Measurements from ENCODE around the gene KCNJ16.

KCNJ16 gene

GRCh38 chr17:70031341-70031740 is 43.7 kb upstream of the KCNJ16 start:
- no peaks in the 10 kb centered on the region for H3K27me3 ChIP-seq (ENCODE audit: control insufficient read depth, low read length)

GRCh38 chr17:70033165-70033564 is 41.9 kb upstream of the KCNJ16 start:
- no peaks in the 10 kb centered on the region for H3K36me3 ChIP-seq (ENCODE audit: control insufficient read depth, low read length)
- H3K4me3 ChIP-seq (ENCODE audit: low read length) = no peak overlapping the region
- no peaks in the 10 kb centered on the region for H3K27me3 ChIP-seq (ENCODE audit: control insufficient read depth, low read length)
- TF ChIP-seq CTCF (IDR thresholded peaks at IDR 0.05; ENCODE audit: low read depth, low read length, poor library complexity, severe bottlenecking) = no peak
- TF ChIP-seq EZH2phosphoT487 (IDR thresholded peaks at IDR 0.05; ENCODE audit: borderline replicate concordance, low read length) = no peak
- H4K20me1 ChIP-seq (ENCODE audit: control insufficient read depth, insufficient read depth, low read depth, low read length) = no peaks in the 10 kb centered on the region
- no peaks in the 10 kb centered on the region for H3K9me2 ChIP-seq (replicated peaks; ENCODE audit: control insufficient read depth, low read length)
- no peaks in the 10 kb centered on the region for H3F3A ChIP-seq (ENCODE audit: control insufficient read depth, insufficient read depth)
- no peaks in the 10 kb centered on the region for H3K4me1 ChIP-seq (ENCODE audit: control insufficient read depth, low read length)
- no peaks in the 10 kb centered on the region for H3K79me2 ChIP-seq (ENCODE audit: control insufficient read depth, low read length)
- no peak overlapping the region for H3K4me2 ChIP-seq (ENCODE audit: low read length)
- no peaks in the 10 kb centered on the region for H3K9me3 ChIP-seq (ENCODE audit: control insufficient read depth, insufficient read depth, low read length)
- no peak overlapping the region for H3K27ac ChIP-seq (ENCODE audit: low read depth, low read length)

More at GRCh38 chr17:70031341-70031740, 43.7 kb upstream of the KCNJ16 start:
- H3K4me1 ChIP-seq (ENCODE audit: control insufficient read depth, low read length) = no peaks in the 10 kb centered on the region
- no peak overlapping the region for H3K4me2 ChIP-seq (ENCODE audit: low read length)
- H3K27ac ChIP-seq (ENCODE audit: low read depth, low read length) = no peak overlapping the region
- H3K9me3 ChIP-seq (ENCODE audit: control insufficient read depth, insufficient read depth, low read length) = no peaks in the 10 kb centered on the region
- H3K9me2 ChIP-seq (replicated peaks; ENCODE audit: control insufficient read depth, low read length) = no peaks in the 10 kb centered on the region
- H4K20me1 ChIP-seq (ENCODE audit: control insufficient read depth, insufficient read depth, low read depth, low read length) = no peaks in the 10 kb centered on the region
- TF ChIP-seq CTCF (IDR thresholded peaks at IDR 0.05; ENCODE audit: low read depth, low read length, poor library complexity, severe bottlenecking) (no peak), EZH2phosphoT487 (IDR thresholded peaks at IDR 0.05; ENCODE audit: borderline replicate concordance, low read length) (no peak)
- no peaks in the 10 kb centered on the region for H3K36me3 ChIP-seq (ENCODE audit: control insufficient read depth, low read length)
- H3F3A ChIP-seq (ENCODE audit: control insufficient read depth, insufficient read depth) = no peaks in the 10 kb centered on the region
- no peak overlapping the region for H3K4me3 ChIP-seq (ENCODE audit: low read length)
- no peaks in the 10 kb centered on the region for H3K79me2 ChIP-seq (ENCODE audit: control insufficient read depth, low read length)

DNA sequence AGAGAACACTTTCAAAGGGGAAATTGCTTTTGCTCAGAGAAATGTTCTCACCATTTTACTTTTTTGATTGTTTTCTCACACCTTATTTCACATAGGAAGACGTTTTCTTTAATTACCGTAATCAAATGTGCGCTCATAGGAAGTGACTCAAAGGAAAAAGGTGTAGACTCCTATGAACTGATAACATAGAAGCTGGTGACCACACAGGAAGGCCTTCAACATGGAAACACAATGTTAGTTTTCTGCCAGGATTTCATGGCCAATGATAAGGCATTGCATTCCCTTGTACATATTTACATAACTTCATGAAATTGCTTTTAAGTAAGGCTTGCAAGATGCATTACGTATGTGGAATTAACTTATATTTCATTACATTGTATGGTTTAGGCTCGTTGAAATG is 40.9 kb upstream of the KCNJ16 start:
- Histone ChIP-seq H3F3A (ENCODE audit: control insufficient read depth, insufficient read depth) (no peaks in the 10 kb centered on the region), H3K36me3 (ENCODE audit: control insufficient read depth, low read length) (no peaks in the 10 kb centered on the region), H3K27ac (ENCODE audit: low read depth, low read length) (no peak overlapping the region), H4K20me1 (ENCODE audit: control insufficient read depth, insufficient read depth, low read depth, low read length) (no peaks in the 10 kb centered on the region), H3K79me2 (ENCODE audit: control insufficient read depth, low read length) (no peaks in the 10 kb centered on the region), H3K9me3 (ENCODE audit: control insufficient read depth, insufficient read depth, low read length) (no peaks in the 10 kb centered on the region), H3K4me1 (ENCODE audit: control insufficient read depth, low read length) (no peaks in the 10 kb centered on the region), H3K27me3 (ENCODE audit: control insufficient read depth, low read length) (no peaks in the 10 kb centered on the region), H3K4me2 (ENCODE audit: low read length) (no peak overlapping the region), H3K4me3 (ENCODE audit: low read length) (no peak overlapping the region), H3K9me2 (replicated peaks; ENCODE audit: control insufficient read depth, low read length) (no peaks in the 10 kb centered on the region)
- no peak for TF ChIP-seq CTCF (IDR thresholded peaks at IDR 0.05; ENCODE audit: low read depth, low read length, poor library complexity, severe bottlenecking)
- TF ChIP-seq EZH2phosphoT487 (IDR thresholded peaks at IDR 0.05; ENCODE audit: borderline replicate concordance, low read length) = no peak

DNA sequence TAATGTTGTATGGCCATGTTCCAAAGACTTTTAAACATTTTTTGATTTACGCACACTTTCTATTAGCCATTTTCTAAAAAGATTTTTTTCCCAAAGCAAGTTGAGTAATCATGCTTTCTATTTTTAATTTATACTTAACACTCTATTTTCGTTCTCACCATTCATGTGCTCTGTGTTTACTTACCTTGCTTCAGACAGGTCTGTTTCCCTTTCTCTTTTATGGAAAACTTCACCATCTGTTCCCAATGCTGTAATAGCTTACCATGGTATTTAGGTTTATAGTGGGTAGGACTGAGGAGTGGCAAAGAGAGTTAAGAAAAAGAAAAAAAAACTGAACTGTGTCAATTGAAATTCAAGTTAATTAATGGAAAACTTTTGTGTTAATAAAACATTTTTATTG is 37.5 kb upstream of the KCNJ16 start:
- no peaks in the 10 kb centered on the region for H3K4me1 ChIP-seq (ENCODE audit: control insufficient read depth, low read length)
- H3K4me2 ChIP-seq (ENCODE audit: low read length) = no peak overlapping the region
- no peak overlapping the region for H3K4me3 ChIP-seq (ENCODE audit: low read length)
- no peaks in the 10 kb centered on the region for H3F3A ChIP-seq (ENCODE audit: control insufficient read depth, insufficient read depth)
- H4K20me1 ChIP-seq (ENCODE audit: control insufficient read depth, insufficient read depth, low read depth, low read length) = no peaks in the 10 kb centered on the region
- no peaks in the 10 kb centered on the region for H3K9me2 ChIP-seq (replicated peaks; ENCODE audit: control insufficient read depth, low read length)
- no peaks in the 10 kb centered on the region for H3K36me3 ChIP-seq (ENCODE audit: control insufficient read depth, low read length)
- no peaks in the 10 kb centered on the region for H3K9me3 ChIP-seq (ENCODE audit: control insufficient read depth, insufficient read depth, low read length)
- H3K27me3 ChIP-seq (ENCODE audit: control insufficient read depth, low read length) = no peaks in the 10 kb centered on the region
- TF ChIP-seq CTCF (IDR thresholded peaks at IDR 0.05; ENCODE audit: low read depth, low read length, poor library complexity, severe bottlenecking) = no peak
- no peak overlapping the region for H3K27ac ChIP-seq (ENCODE audit: low read depth, low read length)
- H3K79me2 ChIP-seq (ENCODE audit: control insufficient read depth, low read length) = no peaks in the 10 kb centered on the region
